NCI-H748 (cell line): ENCODE measurements around the gene RMDN3.

Experiments
- DNase-seq: peaks from one replicate; lab custom pipeline; 2025; ENCODE audit not compliant: unreplicated experiment; lab: John Stamatoyannopoulos, UW

The RMDN3 gene

DNA sequence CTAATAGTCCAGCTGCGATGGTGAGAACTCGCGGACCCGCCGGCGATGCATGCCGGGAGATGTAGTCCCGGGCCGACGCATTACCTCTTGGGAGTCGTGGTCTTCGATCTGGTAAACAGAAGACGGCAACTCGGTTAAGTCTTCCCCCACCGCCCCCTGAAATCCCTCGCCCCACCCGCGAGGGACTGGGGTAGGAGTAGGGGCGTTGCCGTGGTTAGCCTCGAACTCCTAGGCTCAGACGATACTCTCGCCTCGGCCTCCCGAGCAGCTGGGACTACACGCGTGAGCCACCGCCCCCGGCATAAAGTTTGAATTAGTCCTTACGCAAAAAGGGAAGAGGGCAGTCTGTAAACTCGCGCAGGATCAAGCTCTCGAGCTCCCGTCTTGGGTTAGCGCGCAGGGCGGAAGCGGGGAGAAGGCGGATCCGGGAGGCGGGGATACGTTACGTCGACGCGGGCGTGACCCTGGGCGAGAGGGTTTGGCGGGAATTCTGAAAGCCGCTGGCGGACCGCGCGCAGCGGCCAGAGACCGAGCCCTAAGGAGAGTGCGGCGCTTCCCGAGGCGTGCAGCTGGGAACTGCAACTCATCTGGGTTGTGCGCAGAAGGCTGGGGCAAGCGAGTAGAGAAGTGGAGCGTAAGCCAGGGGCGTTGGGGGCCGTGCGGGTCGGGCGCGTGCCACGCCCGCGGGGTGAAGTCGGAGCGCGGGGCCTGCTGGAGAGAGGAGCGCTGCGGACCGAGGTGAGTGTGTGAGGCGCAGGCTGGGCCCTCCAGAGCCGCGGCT, 60.2 kb downstream of the RMDN3 start, which contains the start of gene RAD51:
Gene RAD51 (plus strand): TSS at position 487 of the 781 bp plus-strand sequence. CDS start 3,585 bp downstream, outside the sequence.
- peak; percentile 92 for DNase-seq

DNA sequence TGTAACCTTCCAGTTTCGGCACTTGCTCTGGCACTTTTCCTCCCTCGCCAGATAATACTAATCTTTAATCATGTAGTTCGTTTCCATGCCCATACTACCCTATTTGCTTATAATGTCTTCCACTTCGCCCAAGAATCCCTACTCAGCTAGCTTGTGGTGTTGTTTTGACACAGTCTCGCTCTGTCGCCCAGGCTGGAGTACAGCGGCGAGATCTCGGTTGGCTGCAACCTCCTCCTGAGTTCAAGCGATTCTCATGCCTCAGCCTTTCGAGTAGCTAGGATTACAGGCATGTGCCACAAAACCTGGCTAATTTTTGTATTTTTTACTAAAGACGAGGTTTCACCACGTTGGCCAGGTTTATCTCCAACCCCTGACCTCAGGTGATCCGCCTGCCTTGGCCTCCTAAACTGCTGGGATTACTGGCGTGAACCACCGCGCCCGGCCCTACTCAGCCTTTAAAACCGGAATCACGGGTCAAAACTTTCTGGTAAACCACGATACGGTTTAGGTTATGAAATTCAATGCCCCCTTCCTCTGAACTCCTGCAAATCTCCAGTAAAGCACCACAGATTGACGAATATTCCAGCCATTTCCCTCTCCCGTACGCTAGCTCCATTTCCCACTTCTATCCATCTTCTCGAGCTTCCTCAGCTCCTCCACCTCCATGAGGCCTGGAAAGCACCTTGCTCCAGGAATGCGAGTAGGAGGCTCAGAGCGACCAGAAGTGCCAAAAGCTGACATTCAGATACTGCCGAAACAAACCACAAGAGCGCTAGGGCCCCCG, 61.0 kb downstream of the RMDN3 start:
- DNase-seq = no peak

DNA sequence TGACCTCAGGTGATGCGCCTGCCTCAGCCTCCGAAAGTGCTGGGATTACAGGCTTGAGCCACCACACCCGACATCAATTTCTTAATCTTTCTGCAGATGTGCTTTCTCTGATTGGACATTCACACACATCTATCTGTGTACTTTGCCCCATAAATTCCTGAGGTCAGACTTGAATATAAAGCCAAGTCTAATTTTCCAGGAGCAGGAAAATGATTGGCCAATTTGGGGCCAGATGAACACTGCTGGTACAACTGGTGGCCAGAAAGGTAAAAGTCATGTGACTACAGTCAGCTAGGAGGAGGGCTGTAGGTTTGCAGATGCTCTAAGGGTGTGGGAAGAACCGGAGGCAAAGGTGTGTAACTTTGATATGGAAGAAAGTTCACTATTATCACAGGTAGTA, 63.3 kb downstream of the RMDN3 start:
- no peak for DNase-seq

DNA sequence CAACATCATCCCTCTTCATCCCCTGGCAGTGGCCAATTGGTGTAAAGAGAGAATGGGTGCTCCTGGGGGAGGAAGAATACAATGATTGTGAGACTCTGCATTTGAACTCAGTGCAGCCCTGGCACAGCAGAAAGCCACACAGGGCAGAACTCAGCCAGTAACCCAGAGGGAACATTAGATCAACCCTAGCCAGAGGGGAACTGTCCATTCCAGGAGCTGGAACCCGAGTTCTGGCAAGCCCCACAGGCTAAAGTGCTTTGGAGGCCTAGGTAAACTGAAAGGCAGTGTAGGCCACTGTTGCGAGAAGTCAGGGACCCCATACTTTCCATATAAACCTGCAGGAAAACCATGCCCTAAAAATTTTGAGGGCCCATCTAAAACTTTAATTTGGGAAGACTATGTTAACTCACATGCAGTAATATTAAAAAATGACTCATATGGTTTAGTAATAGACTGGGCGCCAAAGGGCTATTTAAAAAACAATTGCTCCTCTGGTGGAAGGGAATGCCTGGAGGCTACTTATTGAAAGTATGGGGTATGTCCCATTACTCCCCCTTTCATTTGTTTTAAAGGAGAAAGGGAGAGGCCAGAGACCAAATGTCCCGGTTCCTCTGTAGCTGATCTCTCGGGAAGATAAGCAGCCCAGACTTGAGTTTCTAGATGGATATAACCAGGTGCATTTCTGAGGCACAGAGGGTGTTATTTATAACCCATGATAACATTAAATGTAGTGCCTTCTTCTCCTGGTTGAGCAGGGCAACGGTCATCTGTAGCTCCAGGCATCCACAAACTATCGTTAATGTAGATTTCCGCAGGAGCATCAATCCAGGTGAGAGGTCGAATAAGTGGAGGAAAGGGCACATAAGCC, 65.9 kb downstream of the RMDN3 start:
- no peak for DNase-seq
